ENCODE measurements around the gene ETS2. TPM values are rescaled to one million over a fixed set of nuclear protein-coding genes. Genes with fewer than 3 reads are reported as not detected.

ETS2 gene
- polyA plus RNA-seq, 1 donor from 2014 or later = 11.6 TPM

- Histone ChIP-seq H2AFZ (ENCODE audit: low read depth, low read length) (no peak overlapping the region), H3K36me3 (ENCODE audit: insufficient read depth, low read length) (no peaks in the 10 kb centered on the region), H3K79me2 (replicated peaks; ENCODE audit: insufficient read depth, low read length) (no peaks in the 10 kb centered on the region), H3K4me3 (ENCODE audit: low read length) (no peak overlapping the region), H3K9me3 (ENCODE audit: low read length) (no peaks in the 10 kb centered on the region), H4K20me1 (ENCODE audit: insufficient read depth) (no peaks in the 10 kb centered on the region), H3K4me2 (ENCODE audit: low read length) (no peak overlapping the region), H3K9ac (ENCODE audit: low read length) (no peak overlapping the region), H3K27ac (ENCODE audit: low read length) (no peak overlapping the region), H3F3A (ENCODE audit: insufficient read depth, low read length, poor library complexity, severe bottlenecking) (no peaks in the 10 kb centered on the region), H3K9me2 (ENCODE audit: insufficient read depth, low read length) (no peaks in the 10 kb centered on the region), H3K27me3 (ENCODE audit: insufficient read depth, low read depth, low read length) (no peaks in the 10 kb centered on the region)
- TF ChIP-seq RAD21 (conservative IDR thresholded peaks at IDR 0.05) (no peak), MXI1 (conservative IDR thresholded peaks at IDR 0.05; ENCODE audit: poor library complexity, severe bottlenecking) (no peak), POLR2AphosphoS5 (IDR thresholded peaks at IDR 0.05) (no peak), EP300 (conservative IDR thresholded peaks at IDR 0.05; ENCODE audit: poor library complexity, severe bottlenecking) (no peak), EZH2 (IDR thresholded peaks at IDR 0.05; ENCODE audit: borderline replicate concordance, insufficient read depth, low read length, poor library complexity, severe bottlenecking) (no peak), TAF1 (IDR thresholded peaks at IDR 0.05; ENCODE audit: low read depth) (no peak), SMC3 (conservative IDR thresholded peaks at IDR 0.05; ENCODE audit: poor library complexity) (no peak), CTCF (IDR thresholded peaks at IDR 0.05; ENCODE audit: poor library complexity, severe bottlenecking) (no peak)
- TF ChIP-seq, protein P1, sequence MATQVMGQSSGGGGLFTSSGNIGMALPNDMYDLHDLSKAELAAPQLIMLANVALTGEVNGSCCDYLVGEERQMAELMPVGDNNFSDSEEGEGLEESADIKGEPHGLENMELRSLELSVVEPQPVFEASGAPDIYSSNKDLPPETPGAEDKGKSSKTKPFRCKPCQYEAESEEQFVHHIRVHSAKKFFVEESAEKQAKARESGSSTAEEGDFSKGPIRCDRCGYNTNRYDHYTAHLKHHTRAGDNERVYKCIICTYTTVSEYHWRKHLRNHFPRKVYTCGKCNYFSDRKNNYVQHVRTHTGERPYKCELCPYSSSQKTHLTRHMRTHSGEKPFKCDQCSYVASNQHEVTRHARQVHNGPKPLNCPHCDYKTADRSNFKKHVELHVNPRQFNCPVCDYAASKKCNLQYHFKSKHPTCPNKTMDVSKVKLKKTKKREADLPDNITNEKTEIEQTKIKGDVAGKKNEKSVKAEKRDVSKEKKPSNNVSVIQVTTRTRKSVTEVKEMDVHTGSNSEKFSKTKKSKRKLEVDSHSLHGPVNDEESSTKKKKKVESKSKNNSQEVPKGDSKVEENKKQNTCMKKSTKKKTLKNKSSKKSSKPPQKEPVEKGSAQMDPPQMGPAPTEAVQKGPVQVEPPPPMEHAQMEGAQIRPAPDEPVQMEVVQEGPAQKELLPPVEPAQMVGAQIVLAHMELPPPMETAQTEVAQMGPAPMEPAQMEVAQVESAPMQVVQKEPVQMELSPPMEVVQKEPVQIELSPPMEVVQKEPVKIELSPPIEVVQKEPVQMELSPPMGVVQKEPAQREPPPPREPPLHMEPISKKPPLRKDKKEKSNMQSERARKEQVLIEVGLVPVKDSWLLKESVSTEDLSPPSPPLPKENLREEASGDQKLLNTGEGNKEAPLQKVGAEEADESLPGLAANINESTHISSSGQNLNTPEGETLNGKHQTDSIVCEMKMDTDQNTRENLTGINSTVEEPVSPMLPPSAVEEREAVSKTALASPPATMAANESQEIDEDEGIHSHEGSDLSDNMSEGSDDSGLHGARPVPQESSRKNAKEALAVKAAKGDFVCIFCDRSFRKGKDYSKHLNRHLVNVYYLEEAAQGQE (IDR thresholded peaks at IDR 0.05; ENCODE audit: borderline replicate concordance) = no peak
Measured at GRCh38 chr21:38858812-38859205, 53.1 kb downstream of the ETS2 start.

DNA sequence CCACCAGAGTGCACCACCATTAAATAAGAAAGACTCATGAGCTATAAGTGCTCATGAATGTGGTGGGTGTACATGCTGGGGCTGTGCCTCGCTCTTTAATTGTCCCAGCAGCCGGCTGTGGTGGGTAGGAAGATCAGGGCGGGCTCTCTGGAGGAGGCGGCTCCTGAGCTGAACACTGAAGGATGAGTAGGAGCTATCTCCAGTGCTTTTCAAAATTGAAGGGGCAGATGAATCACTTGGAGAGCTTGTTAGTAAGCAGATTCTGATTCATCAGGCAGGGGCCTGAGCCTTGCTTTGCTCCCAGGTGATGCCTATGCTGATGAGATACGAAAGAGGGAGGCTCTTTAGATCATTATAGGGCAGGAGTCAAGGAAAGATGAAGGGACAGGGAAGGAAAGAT lies 54.1 kb downstream of the ETS2 start:
- Histone ChIP-seq H3K27me3 (ENCODE audit: insufficient read depth, low read depth, low read length) (no peaks in the 10 kb centered on the region), H3F3A (ENCODE audit: insufficient read depth, low read length, poor library complexity, severe bottlenecking) (no peaks in the 10 kb centered on the region), H3K9me3 (ENCODE audit: low read length) (no peaks in the 10 kb centered on the region), H2AFZ (ENCODE audit: low read depth, low read length) (no peak overlapping the region), H3K4me2 (ENCODE audit: low read length) (no peak overlapping the region), H3K9me2 (ENCODE audit: insufficient read depth, low read length) (no peaks in the 10 kb centered on the region), H3K9ac (ENCODE audit: low read length) (no peak overlapping the region), H3K4me3 (ENCODE audit: low read length) (no peak overlapping the region), H3K79me2 (replicated peaks; ENCODE audit: insufficient read depth, low read length) (no peaks in the 10 kb centered on the region), H4K20me1 (ENCODE audit: insufficient read depth) (no peaks in the 10 kb centered on the region), H3K36me3 (ENCODE audit: insufficient read depth, low read length) (no peaks in the 10 kb centered on the region), H3K27ac (ENCODE audit: low read length) (no peak overlapping the region)
- TF ChIP-seq SMC3 (conservative IDR thresholded peaks at IDR 0.05; ENCODE audit: poor library complexity) (no peak), RAD21 (conservative IDR thresholded peaks at IDR 0.05) (no peak), EZH2 (IDR thresholded peaks at IDR 0.05; ENCODE audit: borderline replicate concordance, insufficient read depth, low read length, poor library complexity, severe bottlenecking) (no peak), EP300 (conservative IDR thresholded peaks at IDR 0.05; ENCODE audit: poor library complexity, severe bottlenecking) (no peak), CTCF (IDR thresholded peaks at IDR 0.05; ENCODE audit: poor library complexity, severe bottlenecking) (no peak), TAF1 (IDR thresholded peaks at IDR 0.05; ENCODE audit: low read depth) (no peak), POLR2AphosphoS5 (IDR thresholded peaks at IDR 0.05) (no peak), MXI1 (conservative IDR thresholded peaks at IDR 0.05; ENCODE audit: poor library complexity, severe bottlenecking) (no peak)
- TF ChIP-seq, protein P1 (IDR thresholded peaks at IDR 0.05; ENCODE audit: borderline replicate concordance) = no peak

Measured in neural cell (in vitro differentiated cells).